Rectal smooth muscle tissue (tissue), 1 donor: ENCODE results near the gene PCTP.

ENCODE experiments used
- H3K27ac ChIP-seq: one replicate; pipeline ENCODE4 v1.7.0; 2013; ENCODE audit warnings: low read depth, low read length, inconsistent platforms
- H3K27me3 ChIP-seq: one replicate; pipeline ENCODE4 v1.7.0; 2013; ENCODE audit warnings: low read length; ENCODE audit not compliant: control insufficient read depth, insufficient read depth
- H3K36me3 ChIP-seq: one replicate; pipeline ENCODE4 v1.7.0; 2013; ENCODE audit warnings: low read length; ENCODE audit not compliant: control insufficient read depth, insufficient read depth
- H3K4me1 ChIP-seq: one replicate; pipeline ENCODE4 v1.7.0; 2013; ENCODE audit warnings: low read length; ENCODE audit not compliant: control insufficient read depth, insufficient read depth
- H3K4me3 ChIP-seq: one replicate; pipeline ENCODE4 v1.7.0; 2013; ENCODE audit warnings: low read length
- H3K9ac ChIP-seq: one replicate; pipeline ENCODE4 v1.7.0; 2013; ENCODE audit warnings: low read length

PCTP gene

GRCh38 chr17:55750750-55751657 lies at the start of gene PCTP:
Gene PCTP, plus strand, starts transcription at chr17:55751051. Its CDS starts 53 bp downstream, at chr17:55751104.
- Histone ChIP-seq H3K4me3 (peak within 1 kb of the TSS; percentile 88), H3K36me3 (no peaks in the 10 kb centered on the region), H3K4me1 (peaks cover 11% of the 10 kb centered on the region), H3K27me3 (no peaks in the 10 kb centered on the region), H3K9ac (peak within 1 kb of the TSS; percentile 45), H3K27ac (peak within 1 kb of the TSS; percentile 51)

- Histone ChIP-seq H3K4me3 (no peak overlapping the region), H3K27ac (no peak overlapping the region), H3K36me3 (no peaks in the 10 kb centered on the region), H3K4me1 (peaks cover 2% of the 10 kb centered on the region), H3K9ac (no peak overlapping the region), H3K27me3 (no peaks in the 10 kb centered on the region)
Observed at GRCh38 chr17:55702150-55702549, 48.7 kb upstream of the PCTP start.

DNA sequence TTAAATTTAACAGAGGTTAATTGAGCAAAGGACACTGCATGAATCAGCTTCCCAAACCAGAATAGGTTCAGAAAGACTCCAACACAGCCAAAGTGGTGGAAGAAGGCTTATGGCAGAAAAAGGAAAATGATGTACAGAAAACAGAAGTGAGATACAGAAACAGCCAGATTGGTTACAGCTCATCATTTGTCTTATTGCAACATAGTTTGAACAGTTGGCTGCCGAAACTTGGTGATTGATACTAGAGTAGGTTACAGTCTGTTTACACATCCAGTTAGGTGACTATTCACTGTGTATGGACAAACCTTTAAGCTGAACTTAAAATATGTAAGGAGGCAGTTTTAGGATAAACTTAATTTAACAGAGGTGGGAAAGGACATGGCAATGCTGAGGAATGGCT lies 46.5 kb upstream of the PCTP start:
- Histone ChIP-seq H3K27ac (no peak overlapping the region), H3K9ac (no peak overlapping the region), H3K36me3 (no peaks in the 10 kb centered on the region), H3K4me1 (no peaks in the 10 kb centered on the region), H3K27me3 (no peaks in the 10 kb centered on the region), H3K4me3 (no peak overlapping the region)

DNA sequence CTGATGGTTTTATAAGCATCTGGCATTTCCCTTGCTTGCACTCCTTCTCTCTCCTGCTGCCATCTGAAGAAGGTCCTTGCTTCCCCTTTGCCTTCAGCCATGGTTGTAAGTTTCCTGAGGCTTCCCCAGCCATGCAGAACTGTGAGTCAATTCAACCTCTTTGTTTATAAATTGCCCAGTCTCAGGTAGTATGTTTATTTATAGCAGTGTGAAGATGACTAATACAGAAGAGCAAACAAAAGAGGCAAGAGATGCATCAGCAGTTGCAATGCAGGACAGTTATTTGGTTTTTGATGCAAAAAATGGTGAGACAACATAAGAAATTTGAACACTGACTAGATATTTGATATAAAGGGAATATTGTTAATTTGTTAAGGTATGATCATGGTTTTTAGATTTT lies 45.0 kb upstream of the PCTP start:
- H3K27me3 ChIP-seq: no peaks in the 10 kb centered on the region
- no peaks in the 10 kb centered on the region for H3K4me1 ChIP-seq
- no peak overlapping the region for H3K27ac ChIP-seq
- no peak overlapping the region for H3K9ac ChIP-seq
- no peaks in the 10 kb centered on the region for H3K36me3 ChIP-seq
- no peak overlapping the region for H3K4me3 ChIP-seq

DNA sequence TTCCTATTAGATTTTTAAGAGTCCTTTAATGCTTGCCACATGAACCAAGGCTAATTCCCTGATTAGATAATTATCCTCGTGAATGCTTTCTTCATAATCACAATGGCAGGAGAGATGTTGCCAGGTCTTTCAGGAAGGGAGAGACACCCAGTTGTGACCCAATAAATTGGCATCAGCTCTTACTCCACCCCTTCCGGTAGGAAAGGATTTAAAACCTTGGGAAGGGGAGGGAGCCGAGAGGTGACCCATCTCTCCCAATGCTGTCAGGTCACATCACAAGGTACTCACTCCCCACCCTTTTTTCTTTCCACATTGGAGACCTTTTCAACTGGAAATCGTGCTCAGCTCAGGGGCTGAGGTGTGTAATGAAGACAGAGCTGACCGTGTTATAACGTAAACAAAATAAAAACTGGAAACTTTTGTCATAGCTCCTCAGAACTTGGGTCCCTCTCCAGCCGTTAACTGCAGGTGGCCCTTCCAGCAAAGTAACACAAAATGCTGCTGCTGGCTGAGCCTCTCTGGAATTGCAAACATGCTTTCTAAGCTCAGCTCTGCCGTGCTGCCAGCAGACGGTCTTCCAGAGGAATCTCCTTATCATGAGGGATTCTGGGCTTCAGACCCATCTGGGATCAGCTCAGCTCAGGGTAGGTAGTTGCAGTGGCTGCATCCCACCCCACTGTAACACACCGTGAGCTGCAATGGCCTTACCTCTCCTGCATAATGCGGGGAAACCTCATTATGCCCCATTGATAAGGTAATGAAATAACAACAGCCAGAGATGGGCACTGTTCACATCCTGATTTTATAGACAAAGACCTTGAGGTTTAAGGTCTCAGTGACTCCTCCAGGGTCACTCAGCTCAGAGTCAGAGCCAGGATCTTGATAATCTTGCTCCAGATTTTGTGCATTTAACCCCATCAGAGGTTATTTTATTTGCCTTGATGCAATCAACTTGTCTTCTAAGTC lies 43.8 kb upstream of the PCTP start:
- Histone ChIP-seq H3K27me3 (no peaks in the 10 kb centered on the region), H3K27ac (no peak overlapping the region), H3K36me3 (no peaks in the 10 kb centered on the region), H3K4me1 (no peaks in the 10 kb centered on the region), H3K4me3 (no peak overlapping the region), H3K9ac (no peak overlapping the region)

GRCh38 chr17:55708175-55708974 lies 42.5 kb upstream of the PCTP start:
- Histone ChIP-seq H3K27me3 (no peaks in the 10 kb centered on the region), H3K4me3 (no peak overlapping the region), H3K9ac (no peak overlapping the region), H3K4me1 (no peaks in the 10 kb centered on the region), H3K36me3 (no peaks in the 10 kb centered on the region), H3K27ac (no peak overlapping the region)

DNA sequence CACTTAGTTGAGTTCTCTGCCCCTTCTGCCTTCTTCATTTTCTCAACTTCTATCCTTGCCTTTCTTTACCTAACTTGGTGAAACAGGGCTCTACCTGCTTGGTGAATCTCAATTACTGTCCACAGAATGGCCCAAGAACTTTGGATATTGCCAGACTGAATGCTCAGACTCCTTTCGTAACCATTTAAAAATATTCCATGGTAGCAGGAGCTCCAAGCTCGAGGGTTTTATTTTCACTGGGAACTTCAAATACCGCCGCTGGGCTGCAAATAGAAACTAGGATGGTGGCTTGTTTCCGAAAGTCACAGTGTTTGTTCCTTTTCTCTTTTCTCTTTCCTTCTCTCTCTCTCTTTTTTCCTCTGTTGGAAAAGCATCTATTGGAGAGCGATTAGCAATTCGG lies 41.4 kb upstream of the PCTP start:
- Histone ChIP-seq H3K27ac (no peak overlapping the region), H3K9ac (no peak overlapping the region), H3K36me3 (no peaks in the 10 kb centered on the region), H3K4me3 (no peak overlapping the region), H3K27me3 (no peaks in the 10 kb centered on the region), H3K4me1 (no peaks in the 10 kb centered on the region)

DNA sequence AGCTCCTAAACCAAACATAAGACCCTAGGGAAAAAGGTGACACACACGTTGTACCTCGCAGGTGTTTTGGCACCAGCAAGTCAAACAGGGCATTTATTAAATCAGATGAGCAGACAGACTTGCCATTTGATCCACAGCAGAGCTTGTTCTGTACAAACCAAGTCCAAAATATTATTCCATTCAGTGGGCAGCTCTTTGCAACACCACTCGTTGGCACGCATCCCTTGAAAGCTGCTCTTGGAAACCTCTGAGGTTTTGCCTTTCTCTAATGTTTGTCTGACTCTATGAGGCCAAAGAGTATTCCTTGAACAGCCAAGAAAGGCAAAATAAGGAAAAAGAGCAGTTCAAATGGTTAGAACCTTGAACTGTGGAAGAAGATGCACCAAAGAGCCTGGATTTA lies 40.9 kb upstream of the PCTP start:
- no peaks in the 10 kb centered on the region for H3K36me3 ChIP-seq
- H3K4me1 ChIP-seq: no peaks in the 10 kb centered on the region
- no peaks in the 10 kb centered on the region for H3K27me3 ChIP-seq
- no peak overlapping the region for H3K4me3 ChIP-seq
- H3K9ac ChIP-seq: no peak overlapping the region
- H3K27ac ChIP-seq: no peak overlapping the region

- no peaks in the 10 kb centered on the region for H3K4me1 ChIP-seq
- H3K27ac ChIP-seq: no peak overlapping the region
- no peak overlapping the region for H3K4me3 ChIP-seq
- no peaks in the 10 kb centered on the region for H3K27me3 ChIP-seq
- no peaks in the 10 kb centered on the region for H3K36me3 ChIP-seq
- no peak overlapping the region for H3K9ac ChIP-seq
Observed at GRCh38 chr17:55710410-55710809, 40.4 kb upstream of the PCTP start.

DNA sequence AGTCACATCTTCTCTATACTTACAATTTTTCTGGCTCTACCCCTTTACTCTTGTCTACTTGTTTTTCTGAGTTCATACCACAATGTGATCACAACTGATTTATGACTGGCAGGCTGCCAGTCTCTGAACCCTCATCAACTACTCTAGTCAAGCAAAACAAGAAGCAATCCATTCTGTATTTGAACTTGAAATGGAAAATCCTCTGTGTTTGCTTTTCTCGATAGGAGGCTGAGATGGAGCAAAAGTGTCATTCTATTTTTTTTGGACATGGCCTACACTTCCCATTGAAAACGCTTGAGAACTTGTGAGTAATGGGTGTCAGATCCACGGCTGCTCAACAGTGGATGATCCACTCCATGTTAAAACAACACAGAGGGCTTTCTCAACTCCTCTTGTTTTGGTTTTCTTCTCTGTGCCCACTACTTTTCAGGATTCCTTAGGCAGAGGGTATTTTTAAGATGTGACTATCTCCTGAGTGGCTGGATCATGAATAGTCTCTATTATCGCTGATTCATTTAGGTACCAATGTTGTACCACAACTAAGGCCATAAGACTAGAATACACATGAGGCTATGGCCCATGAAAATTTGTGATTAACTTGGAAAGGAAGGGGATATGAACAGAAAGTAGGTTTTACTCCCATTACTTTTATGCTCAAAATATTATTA lies 39.9 kb upstream of the PCTP start:
- no peaks in the 10 kb centered on the region for H3K27me3 ChIP-seq
- H3K4me3 ChIP-seq: no peak overlapping the region
- H3K36me3 ChIP-seq: no peaks in the 10 kb centered on the region
- no peak overlapping the region for H3K9ac ChIP-seq
- no peaks in the 10 kb centered on the region for H3K4me1 ChIP-seq
- H3K27ac ChIP-seq: no peak overlapping the region

DNA sequence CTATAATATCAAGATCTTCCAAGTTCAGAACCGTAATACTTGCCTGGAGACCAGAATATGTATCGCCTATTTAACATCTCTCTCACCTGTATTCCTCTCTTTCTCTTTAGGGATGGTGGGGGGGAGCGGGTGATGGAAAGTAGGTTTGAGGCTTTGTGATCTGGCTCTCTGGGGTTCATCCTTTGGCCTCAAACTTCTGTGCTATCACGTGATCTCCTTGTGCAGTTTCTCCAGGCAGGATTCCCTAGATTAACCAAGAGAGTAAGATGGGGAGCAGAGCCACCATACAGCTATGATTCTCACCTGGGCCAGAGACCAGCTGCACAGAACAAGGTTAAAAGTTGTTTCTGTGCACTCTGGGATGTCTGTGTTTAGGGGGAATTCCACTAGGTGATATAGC lies 33.4 kb upstream of the PCTP start:
- Histone ChIP-seq H3K27me3 (no peaks in the 10 kb centered on the region), H3K4me1 (peaks cover 10% of the 10 kb centered on the region), H3K9ac (no peak overlapping the region), H3K4me3 (no peak overlapping the region), H3K27ac (no peak overlapping the region), H3K36me3 (no peaks in the 10 kb centered on the region)
